Peyer's patch (tissue), 4 donors: ENCODE results near the gene RNLS. TPM values are rescaled to one million over a fixed set of nuclear protein-coding genes. Genes with fewer than 3 reads are reported as not detected.

Experiments
- DNase-seq, 3 donors: peaks; one replicate each; pipeline ENCODE4 v3.0.0-alpha.2; 2017 to 2019
- H3K27ac ChIP-seq, 4 donors: fragments of 200-600 bp; sonication (generic); one replicate each; pipeline ENCODE4 v1.5.1; 2016 to 2019
- H3K27me3 ChIP-seq, 2 donors: fragments of 200-600 bp; sonication (generic); one replicate each; pipeline ENCODE4 v1.5.1; 2019
- H3K36me3 ChIP-seq, 3 donors: fragments of 200-600 bp; sonication (generic); one replicate each; pipeline ENCODE4 v1.5.1; 2016 to 2019
- H3K4me1 ChIP-seq, 4 donors: fragments of 200-600 bp; sonication (generic); one replicate each; pipeline ENCODE4 v1.5.1; 2016 to 2019
- H3K4me3 ChIP-seq, 4 donors: fragments of 200-600 bp; sonication (generic); 1 replicate in 3 of 4; 2 replicates in 1 of 4; pipeline ENCODE4 v1.5.1; 2016 to 2019; ENCODE audit warnings: mild to moderate bottlenecking in 1 of 4
- H3K9me3 ChIP-seq, 4 donors: fragments of 200-600 bp; sonication (generic); one replicate each; pipeline ENCODE4 v1.5.1; 2016 to 2019; ENCODE audit warnings: mild to moderate bottlenecking in 1 of 4
- CTCF ChIP-seq, 6 experiments: fragments of 450-650 bp in 4 of 6; fragments of 200-600 bp in 2 of 6; sonication (generic) in 1 of 6; IDR thresholded peaks; one replicate each; pipeline ENCODE4 v1.5.1; 2017 to 2019; ENCODE audit warnings: antibody characterized with exemption in 6 of 6, mild to moderate bottlenecking in 3 of 6, moderate library complexity in 1 of 6
- POLR2A ChIP-seq, 2 donors: fragments of 450-650 bp; IDR thresholded peaks; one replicate each; pipeline ENCODE4 v1.5.1; 2017; ENCODE audit warnings: antibody characterized with exemption in 2 of 2, mild to moderate bottlenecking in 2 of 2, moderate library complexity in 2 of 2
- total RNA-seq, 4 donors: library from RNA; depleted of rRNA; stranded (reverse); fragments of >200 nt; gene quantifications; one replicate each; pipeline ENCODE4 v1.1.0, GENCODE V29; 2016

The RNLS gene
- total RNA-seq, 4 donors from 2014 or later: 4.1 to 29.6 (median 22.6) TPM

GRCh38 chr10:88437411-88437810 lies 145.7 kb downstream of the RNLS start:
- Histone ChIP-seq H3K4me3 (no peak overlapping the region), H3K27ac (no peak overlapping the region), H3K36me3 (no peaks in the 10 kb centered on the region), H3K9me3 (no peaks in the 10 kb centered on the region), H3K27me3 (no peaks in the 10 kb centered on the region), H3K4me1 (no peaks in the 10 kb centered on the region)
- no peak for DNase-seq
- TF ChIP-seq CTCF (IDR thresholded peaks at IDR 0.05) (no peak), POLR2A (IDR thresholded peaks at IDR 0.05) (no peak)

- DNase-seq: no peak
- Histone ChIP-seq H3K36me3 (no peaks in the 10 kb centered on the region), H3K4me1 (no peaks in the 10 kb centered on the region), H3K27ac (no peak overlapping the region), H3K4me3 (no peak overlapping the region), H3K27me3 (no peaks in the 10 kb centered on the region), H3K9me3 (no peaks in the 10 kb centered on the region)
- TF ChIP-seq POLR2A (IDR thresholded peaks at IDR 0.05) (no peak), CTCF (IDR thresholded peaks at IDR 0.05) (no peak)
These were observed 149.4 kb downstream of the RNLS start for GRCh38 chr10:88433565-88434186.

- Histone ChIP-seq H3K27me3 (no peaks in the 10 kb centered on the region), H3K4me3 (no peak overlapping the region), H3K9me3 (no peaks in the 10 kb centered on the region), H3K36me3 (no peaks in the 10 kb centered on the region), H3K4me1 (no peaks in the 10 kb centered on the region), H3K27ac (no peak overlapping the region)
- DNase-seq: no peak
- no peak for TF ChIP-seq CTCF (IDR thresholded peaks at IDR 0.05)
- no peak for TF ChIP-seq POLR2A (IDR thresholded peaks at IDR 0.05)
These were observed 152.0 kb downstream of the RNLS start for GRCh38 chr10:88431103-88431502.

GRCh38 chr10:88428976-88429375 lies 154.1 kb downstream of the RNLS start:
- Histone ChIP-seq H3K4me1 (no peaks in the 10 kb centered on the region), H3K27me3 (no peaks in the 10 kb centered on the region), H3K9me3 (no peaks in the 10 kb centered on the region), H3K27ac (no peak overlapping the region), H3K4me3 (no peak overlapping the region), H3K36me3 (no peaks in the 10 kb centered on the region)
- no peak for TF ChIP-seq POLR2A (IDR thresholded peaks at IDR 0.05)
- TF ChIP-seq CTCF (IDR thresholded peaks at IDR 0.05): no peak
- DNase-seq: no peak

GRCh38 chr10:88428442-88428841 lies 154.7 kb downstream of the RNLS start:
- no peak overlapping the region for H3K4me3 ChIP-seq
- H3K27me3 ChIP-seq: no peaks in the 10 kb centered on the region
- TF ChIP-seq CTCF (IDR thresholded peaks at IDR 0.05) (no peak), POLR2A (IDR thresholded peaks at IDR 0.05) (no peak)
- no peak overlapping the region for H3K27ac ChIP-seq
- no peaks in the 10 kb centered on the region for H3K9me3 ChIP-seq
- no peaks in the 10 kb centered on the region for H3K4me1 ChIP-seq
- DNase-seq: no peak
- no peaks in the 10 kb centered on the region for H3K36me3 ChIP-seq

- no peak for DNase-seq
- Histone ChIP-seq H3K27me3 (no peaks in the 10 kb centered on the region), H3K27ac (no peak overlapping the region), H3K36me3 (no peaks in the 10 kb centered on the region), H3K4me3 (no peak overlapping the region), H3K4me1 (no peaks in the 10 kb centered on the region), H3K9me3 (no peaks in the 10 kb centered on the region)
- TF ChIP-seq POLR2A (IDR thresholded peaks at IDR 0.05) (no peak), CTCF (IDR thresholded peaks at IDR 0.05) (no peak)
These were observed 156.1 kb downstream of the RNLS start for GRCh38 chr10:88427024-88427423.
